NCI-H146 treated with DMSO at 0.1 percent for 48 hours (cell line): ENCODE data around the gene SMAD3.

Experiments used
- DNase-seq: peaks from one replicate; lab custom pipeline; 2025; ENCODE audit not compliant: unreplicated experiment; lab: John Stamatoyannopoulos, UW

Gene SMAD3

DNA sequence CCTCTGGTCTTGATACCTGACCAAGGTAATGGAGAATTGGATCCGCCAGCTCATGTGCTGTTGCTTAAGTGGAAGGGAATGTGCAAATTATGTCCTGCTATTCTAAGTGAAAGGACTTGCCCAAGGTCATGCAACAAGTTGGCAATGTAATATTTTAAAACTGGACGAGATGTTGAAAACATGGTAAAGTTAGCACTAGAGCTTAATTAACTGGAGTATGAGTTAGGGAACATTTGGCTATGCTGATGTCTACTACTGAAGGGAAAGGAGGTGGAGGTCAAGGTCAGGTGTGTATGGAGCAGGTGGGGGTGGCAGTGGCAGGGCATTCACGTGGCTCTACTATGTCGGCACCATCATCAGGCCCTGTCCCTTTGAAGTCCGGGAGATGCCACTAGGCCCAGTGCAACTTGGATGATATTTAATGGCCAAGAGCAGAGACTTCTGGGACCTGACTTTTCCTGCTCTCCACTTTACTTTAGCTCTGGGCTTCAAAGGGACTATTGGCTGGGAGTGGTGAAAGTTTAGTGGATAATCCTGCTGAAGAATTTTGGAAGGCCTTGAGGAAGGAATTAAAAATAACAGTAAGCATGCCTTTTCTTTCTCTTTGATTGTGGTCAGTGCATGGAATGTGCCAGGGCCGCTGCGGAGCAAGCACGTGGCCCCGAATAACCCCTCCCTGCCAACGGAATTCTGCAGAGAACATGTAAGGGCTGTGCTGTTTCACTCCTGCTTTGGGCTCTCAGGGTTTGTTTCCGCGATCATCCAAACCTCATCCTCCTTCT, 14.9 kb downstream of the SMAD3 start:
- DNase-seq = no peak

DNA sequence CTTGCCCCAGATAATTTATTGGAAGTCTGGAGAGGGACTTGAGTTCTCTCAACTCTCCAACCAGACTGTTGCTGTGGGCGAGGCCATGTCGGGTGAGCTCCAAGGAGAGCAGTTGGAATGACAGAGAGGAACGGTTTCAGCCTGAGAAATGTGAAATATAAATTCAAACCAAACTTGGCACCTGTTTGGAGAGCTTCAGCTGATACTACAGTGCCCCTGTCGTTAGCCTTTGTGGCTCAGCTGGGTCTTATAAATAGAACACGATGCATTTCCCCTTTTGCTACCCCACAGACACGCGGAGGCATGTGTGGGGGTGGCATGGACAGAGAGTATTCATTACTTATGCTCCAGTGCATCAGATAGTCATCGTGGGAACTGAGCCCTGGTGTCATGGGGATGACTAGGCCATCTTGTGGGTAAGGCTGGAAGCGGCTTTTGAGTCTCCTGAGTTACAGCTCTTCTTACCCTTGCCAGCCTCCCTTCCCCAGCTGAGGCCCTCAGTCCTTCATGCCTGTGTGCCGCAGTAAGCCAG, 15.6 kb downstream of the SMAD3 start:
- no peak for DNase-seq

DNA sequence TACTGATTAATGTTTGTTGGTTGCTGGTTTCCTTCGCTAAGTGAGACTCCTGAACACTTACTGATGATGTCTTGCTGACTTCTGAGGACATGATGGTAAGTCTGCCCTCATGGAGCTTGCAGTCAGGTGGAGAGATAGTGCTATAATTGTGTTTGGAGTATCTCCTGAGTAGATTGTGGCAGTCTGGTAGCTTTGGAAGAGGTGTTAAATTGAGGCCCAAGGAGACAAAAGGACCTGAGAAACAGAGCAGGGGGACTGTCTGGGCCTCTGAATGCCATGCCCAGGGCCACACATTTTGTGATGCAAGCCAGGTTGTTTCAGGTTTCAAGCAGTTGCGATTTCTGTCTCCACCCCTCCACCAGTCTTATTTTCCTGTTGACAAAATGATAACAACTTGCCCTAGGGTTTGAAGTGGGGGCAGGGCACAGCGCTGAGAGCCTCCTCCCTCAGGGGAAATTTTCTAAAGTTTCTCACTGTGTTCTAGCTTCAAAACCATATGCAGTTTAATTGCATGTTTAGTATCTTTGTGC, 16.7 kb downstream of the SMAD3 start:
- no peak for DNase-seq

DNA sequence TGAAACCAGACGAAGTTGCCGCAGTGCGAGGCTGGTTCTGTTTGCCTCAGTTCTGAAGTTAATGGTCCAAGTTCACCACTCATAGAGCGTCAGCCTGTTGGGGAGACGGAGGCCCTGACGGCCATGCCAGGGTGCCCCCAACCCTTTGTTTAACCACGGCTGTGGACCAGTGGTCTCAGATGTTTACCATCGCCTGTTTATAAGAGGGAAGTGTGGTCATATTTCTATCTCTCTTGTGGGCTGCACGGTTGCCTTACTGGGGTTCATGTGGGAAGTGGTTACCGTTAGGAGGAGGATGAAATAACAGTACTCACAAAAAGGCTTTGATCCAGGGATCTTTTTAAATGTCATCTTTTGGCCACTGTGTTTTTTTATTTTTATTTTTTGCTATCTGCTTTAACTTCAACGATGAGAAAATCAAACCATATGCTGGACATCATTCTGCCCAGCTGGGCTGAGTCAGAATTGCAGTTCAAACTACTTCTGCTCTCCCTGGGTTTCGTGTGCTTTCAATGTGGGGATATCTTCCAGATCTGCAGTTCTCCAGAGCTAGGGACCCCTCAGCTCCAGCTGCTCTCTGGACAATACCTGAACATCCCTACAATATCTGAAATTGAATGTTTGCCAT, 17.8 kb downstream of the SMAD3 start:
- DNase-seq = no peak

DNA sequence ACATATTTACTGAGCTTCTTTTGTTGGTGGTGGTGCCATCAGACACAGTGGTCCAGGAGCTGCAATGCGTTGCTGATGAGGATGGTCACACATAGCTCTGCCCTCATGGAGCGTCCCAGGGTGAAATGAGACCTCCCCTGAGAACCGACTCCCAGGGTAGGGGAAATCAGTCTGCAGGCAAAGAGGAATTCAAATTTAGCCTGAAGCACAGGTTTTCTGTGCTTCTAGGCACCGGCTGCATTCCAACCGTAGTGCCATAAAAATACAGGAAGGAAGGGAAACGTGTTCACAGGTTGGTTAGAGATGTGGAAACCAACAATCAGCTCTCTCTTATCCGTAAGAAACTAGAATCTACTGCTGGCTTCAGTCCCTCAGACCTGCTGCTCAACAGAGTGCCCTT, 19.2 kb downstream of the SMAD3 start:
- no peak for DNase-seq

DNA sequence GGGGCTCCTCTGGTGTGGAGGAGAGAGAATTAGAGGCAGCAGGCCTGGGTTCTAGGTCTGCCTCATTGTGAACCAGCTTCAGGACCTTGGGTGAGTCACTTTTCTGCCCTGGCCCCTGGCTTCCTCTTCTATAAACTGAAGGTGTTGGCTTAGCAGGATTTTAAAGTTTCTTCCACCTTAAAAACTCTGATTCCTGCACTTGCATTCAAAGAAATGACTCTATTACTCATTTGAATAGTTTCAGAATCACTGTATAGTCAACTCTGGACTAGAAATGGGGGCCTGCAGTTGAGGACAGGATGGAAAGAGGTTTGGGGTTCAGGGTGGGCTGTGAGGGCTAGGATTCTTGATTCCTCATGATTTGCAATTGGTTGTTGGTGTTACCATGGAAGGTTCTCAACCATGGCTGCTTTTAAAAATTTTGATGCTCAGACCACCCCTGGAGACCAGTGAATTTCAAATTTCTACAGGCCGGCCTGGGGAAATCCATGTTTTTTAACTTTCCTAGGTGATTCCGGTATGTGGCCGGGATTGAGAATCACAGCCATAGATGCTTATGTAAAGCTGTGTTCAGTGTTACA, 19.9 kb downstream of the SMAD3 start:
- DNase-seq = no peak

DNA sequence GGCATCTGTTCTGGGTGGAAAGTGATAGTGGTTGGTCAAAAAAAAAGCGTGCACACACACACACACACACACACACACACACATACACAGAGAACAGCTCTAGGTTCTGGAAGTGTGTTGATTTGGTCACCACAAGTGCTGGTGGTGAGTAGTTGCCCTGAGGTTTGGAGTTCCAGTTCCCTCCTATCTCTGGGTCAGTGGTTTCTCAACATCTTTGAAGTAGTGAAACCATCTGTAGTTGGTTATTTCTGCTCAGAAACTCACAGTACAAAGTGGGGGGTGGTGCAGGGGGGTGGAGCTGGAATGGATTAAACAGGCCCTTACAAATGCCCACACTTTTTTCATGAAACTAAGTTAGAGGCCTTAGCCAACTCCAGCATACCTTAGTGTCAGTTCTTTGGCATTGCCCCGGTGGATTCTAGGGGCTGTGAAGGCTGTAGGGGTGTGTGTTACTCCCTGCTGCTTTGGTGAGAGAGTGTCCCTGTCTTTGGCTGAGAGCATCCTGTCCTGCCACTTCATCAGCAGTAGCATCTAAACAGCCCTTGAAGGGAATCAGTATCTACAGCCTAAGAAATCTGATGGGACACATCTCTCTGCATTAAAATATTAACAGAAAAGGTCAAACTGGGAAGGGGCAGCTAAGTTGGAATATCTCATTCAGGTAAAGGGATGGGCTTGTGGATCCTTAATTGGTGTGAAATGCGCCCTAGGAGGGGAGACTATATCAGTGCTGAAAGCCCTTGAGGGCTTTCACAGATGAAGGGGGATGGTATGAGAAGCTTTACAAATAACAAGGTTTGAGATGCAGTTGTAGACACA, 20.6 kb downstream of the SMAD3 start:
- no peak for DNase-seq

DNA sequence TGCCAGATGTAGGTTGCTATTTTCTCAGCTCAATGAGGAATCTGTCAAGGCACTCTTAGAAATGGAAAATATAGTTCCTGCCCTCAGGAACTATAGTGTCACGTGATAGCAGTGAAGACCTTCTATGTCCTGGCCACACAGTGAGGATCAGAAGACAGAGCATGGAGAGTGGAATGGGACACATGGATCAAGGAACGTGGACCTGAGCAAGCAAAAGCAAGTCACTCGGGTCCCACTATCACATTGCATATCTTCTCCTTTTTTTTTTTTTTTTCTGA, 21.2 kb downstream of the SMAD3 start:
- DNase-seq = no peak

DNA sequence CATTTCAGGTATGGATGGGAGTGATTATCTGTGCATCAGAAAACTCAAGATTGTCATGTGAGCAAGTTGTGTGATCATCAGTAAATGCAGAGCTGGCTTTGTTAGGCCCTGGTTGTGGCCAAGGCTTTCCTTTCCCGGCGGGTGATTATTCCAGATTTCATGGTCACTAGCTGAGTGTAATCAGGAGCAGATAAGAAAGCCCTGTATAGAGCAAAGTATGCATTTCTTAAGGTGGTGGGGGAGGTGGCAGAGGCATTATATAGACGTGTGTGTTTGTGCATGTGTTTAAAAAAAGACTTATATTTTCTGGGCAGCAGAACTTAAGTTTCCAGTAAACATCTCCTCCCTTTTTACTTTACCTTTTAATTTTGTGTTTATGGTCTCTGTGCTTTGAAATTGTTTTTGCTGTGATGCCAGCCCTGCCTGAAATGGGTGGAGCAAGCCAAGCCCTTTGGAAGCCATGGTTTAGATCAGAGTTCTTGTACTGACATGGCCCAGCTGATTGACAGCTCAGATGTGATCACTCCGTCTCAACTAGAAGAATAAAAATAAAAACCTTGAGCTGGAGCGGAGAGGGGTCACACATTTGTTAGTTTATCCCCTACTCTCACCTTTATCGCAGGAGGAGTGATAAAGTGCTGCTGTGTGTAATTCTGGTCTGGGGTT, 22.2 kb downstream of the SMAD3 start:
- no peak for DNase-seq

DNA sequence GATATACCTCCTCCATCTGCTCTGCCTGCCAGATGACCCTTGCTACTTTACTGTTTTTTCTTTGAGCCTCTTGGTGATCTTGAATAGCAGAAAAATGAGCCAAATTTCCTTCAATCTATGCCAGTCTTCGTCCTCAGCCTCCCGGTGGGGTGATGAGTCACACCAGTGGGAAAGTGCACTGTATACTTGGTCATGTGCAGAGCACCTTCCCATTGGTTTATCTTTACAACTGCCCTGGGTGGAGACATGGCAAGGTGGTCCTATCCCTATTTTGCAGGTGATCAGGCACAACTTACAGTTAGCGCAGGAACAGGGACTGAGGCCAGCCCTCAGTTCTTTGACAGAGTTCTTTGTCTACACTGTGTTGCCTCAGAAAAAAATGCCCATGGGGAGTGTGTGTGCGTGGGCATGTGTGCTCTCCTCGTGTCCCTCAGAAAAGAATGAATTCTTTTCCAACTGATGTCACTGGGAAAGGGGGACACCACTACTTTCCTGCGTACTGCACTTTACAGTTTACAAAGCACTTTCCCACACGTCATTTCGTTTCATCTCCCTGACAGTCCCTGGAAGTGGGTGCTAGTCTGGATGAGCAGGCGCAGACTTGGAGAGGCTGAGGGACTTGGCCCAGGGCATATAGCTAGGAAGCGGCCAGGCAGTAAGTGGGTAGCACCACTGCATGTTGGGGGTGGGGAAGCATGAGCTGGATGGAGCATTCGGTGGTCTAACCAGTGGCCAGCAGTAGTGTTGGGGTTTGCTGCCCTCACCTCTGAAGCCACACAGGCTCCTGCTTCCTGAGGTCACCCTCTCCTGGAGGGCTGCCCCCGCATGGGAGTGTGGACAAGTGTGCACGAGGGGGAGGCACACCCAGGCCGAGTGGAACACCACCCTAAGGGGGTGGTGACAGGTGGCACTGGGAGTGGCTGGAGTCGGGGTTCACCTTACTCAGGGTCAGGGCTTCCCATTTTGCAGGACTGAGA, 24.1 kb downstream of the SMAD3 start:
- DNase-seq = no peak

DNA sequence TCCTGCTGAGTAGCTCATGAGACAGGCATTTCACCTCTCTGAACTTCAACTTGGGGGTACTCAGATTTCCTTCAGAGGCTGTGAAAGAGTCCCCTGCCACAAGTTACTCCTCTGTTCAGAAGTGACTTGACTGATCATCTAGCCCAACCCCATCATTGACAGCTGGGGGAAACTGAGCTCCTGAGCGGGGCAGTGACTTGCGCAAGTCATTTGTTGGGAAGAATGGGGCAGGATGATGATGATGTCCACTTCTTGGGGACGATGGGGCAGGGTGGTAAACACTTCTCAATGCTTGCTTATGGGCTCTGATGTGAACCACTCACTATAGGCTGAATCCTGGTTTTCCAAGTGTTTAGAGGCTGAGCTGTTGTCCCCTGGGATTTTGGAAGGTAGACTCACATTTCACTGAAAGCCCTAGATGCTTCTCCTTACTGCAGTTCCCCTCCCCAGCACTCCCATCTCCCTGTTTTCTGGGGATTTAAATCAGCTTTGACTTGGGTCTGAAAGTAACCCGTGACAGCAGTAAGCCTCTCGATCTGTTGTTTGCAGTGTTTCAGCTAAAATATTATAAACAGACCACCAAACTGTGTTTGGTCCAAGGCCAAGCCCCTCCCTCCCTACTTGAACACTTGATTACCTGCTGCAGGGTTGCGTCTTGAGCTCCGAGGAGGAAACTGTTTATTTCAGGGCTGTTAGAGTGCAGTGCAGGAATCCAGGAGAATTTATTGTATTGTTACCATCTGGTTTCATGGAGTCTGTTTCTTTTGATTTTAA, 25.1 kb downstream of the SMAD3 start:
- no peak for DNase-seq

DNA sequence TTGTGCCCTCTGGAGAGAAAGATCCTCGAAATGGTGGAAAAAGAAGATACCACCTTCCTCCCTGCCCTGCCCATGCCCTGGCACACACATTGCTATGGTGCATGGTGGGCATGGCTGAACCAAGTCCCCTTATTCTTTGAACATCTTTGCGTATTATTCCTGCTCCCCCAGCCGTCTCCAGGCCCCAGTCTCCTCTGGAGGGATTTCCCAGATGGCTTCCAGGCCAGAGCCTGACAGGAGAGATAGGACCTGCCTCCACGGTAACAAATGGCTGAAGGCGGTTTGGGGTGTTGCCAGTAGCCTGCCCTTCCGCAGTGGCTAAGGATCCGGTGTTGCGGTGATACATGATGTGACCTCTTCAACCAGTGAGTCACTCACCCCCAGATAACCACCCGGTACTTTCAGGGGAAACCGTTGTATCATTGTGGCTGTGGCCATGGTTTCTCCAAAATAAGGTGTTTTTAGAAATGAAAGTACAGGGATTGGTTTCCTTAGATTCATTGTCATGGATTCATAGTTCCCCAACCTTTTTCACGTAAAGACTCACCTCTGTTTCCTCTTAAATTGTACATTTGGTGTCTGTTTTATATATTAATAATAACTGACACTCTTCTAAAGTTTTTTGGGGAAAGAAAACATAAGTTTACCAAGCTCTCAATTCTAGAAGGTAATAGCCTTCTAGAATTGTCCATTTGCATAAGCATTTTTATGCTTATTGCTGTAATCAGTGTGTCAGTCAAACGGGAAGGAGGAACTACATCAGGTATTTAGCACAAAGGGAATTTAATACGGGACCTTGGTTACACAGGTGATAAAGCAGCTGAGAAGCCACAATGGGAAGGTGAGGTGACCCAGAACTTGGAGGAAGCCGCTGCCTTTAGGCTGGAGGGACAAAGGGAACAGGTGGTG, 25.9 kb downstream of the SMAD3 start:
- peak; percentile 77 for DNase-seq

DNA sequence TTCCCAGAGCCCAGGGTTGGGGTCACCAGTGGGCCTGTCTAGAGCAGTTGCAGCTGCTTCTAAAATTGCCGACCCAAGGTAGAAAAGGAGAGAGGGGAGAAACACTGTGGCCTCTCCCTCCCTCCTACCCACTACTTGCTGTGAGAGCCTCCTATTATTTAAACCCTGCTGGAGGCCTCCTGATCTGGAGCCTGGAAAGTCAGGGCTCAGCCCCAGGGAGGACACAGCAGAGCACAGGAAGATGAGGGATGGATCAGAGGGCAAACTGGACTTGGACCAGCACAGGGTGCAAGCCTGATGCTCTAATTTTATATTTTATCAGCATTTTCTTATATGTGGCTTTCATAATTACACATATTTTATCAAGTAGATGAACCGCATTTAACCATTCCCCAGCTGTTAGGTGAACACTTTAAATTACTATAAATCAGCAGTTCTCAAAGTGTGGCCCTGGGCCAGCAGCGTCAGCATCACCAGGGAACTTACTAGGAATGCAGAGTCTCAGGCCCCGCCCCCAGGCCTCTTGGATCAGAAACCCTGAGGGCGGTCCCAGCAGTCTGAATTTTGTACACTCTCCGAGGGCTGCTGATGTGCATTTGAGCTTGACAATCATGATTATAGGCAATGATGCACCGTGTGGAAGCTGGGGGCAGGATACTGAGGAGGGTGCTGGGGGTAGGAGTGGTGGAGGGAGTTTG, 26.7 kb downstream of the SMAD3 start:
- DNase-seq = no peak

DNA sequence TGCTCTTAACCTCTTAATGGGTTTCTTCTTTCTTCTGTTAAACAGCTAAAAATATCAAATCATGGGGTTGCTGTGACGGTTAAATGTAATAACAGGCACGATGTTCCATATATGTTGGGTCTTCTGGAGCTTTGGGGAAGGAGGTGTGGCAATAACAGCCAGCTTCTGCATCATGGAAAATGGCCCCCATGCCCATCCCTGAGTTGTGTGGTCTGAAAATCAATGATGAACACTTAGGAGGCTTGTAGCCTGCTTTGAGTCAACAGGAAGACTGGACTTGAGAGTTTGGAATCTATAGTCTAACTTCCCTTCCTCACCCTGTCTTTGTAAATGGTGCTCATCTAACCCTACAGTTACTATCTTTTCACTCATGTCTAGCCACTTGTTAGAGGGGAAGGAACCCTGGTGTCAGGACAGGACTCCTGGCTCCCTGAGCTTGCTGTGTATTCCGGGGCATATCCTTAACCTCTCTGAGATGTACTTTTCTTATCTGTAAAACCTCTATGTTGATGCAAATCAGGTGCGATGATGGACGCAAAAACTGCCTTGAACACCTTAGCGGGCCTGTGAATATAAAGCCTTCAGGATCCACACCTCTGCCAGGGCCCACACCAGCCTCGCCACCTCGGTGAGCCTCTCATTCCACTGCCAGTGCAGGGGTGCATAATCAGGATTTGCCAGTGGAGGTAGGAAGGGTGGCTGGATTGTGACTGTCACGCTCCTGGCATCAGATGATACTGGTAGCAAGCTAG, 27.5 kb downstream of the SMAD3 start:
- DNase-seq = no peak

DNA sequence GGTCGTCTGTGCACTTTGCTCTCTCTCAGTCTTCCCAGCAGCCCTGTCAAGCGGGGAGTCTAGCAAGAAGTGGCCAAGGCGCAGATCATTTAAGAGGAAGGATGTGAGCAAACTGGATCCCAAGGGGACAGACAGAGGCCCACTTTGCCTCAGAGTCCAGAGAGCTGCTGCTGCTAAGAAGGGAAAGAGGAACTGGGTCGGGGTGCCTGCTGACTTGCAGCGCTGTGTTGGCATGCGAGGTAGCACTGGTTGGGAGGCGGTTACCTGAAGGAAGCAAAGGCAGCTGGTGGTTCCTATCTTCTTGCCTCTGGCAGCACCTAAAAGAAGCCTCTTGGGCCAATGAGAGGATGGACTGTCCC, 28.1 kb downstream of the SMAD3 start:
- no peak for DNase-seq

DNA sequence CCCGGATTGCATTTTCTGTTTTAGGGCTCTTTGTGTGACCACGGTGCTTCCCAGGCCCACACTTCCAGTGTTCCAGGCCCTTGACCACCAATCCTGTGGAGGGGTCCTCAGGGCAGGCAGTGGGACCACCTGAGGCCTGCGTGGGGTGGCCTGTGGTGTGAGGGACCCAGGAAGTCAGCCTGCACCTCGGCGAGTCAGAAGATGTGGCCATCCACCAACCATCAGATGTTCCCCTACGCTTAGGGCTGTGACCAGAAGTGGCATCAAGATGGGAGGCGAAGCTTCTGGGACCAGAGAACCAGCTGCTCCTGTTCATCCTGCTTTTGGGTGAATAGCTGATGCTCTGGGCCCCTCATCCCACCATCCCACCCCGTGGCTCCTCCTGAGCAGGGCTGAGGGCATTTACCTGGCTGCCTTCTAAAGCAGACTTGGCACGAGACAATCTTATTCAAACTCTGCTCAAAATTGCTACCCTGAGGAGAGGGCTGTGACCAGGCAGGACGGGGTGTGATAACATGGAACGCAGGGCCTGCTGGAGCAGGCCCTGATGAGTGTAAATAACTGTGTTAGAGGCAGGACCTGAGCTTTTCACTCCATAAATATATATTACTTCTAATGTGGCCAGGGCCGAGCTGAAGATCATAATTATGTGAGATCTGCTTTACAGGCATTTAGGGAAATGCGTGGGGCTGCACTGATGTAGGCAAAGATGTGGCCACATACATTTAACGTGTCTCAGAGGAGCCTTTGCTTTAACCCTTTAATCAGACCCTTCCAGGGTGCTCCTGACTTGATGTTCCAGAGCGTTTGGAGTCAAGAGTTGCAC, 28.8 kb downstream of the SMAD3 start:
- no peak for DNase-seq
